CD4-positive, alpha-beta T cell treated with Interleukin-17A for 4 hours (primary cell): ENCODE data around the gene PTGER2.

ENCODE experiments used
- DNase-seq: peaks from one replicate; pipeline ENCODE4 v3.0.0-alpha.2; 2020; ENCODE audit warnings: mixed read lengths

PTGER2 gene, protein sequence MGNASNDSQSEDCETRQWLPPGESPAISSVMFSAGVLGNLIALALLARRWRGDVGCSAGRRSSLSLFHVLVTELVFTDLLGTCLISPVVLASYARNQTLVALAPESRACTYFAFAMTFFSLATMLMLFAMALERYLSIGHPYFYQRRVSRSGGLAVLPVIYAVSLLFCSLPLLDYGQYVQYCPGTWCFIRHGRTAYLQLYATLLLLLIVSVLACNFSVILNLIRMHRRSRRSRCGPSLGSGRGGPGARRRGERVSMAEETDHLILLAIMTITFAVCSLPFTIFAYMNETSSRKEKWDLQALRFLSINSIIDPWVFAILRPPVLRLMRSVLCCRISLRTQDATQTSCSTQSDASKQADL

DNA sequence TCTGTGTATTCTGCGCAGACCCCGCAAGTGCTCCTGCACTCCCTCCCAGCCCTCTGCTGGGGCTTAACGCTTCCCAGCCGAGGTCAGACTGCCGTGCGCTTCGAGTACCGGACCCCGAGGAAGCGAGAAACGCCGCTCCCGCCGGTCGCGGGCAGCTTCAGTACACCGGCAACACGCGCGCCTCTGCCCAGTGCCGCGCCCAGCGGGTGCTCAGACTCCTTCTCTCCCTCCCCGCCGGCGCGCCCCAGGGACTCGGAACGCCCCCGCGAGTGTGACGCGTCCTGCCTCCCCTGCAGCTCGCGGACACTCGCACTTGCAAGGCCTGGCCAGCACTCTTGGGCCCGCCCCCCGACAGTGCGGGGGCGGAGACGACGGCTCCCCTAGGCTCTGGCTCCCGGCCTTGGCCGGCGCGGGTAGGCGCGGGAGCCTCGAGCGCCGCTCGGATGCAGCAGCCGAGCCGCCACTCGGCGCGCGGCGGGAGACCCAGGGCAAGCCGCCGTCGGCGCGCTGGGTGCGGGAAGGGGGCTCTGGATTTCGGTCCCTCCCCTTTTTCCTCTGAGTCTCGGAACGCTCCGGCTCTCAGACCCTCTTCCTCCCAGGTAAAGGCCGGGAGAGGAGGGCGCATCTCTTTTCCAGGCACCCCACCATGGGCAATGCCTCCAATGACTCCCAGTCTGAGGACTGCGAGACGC lies at the start of gene PTGER2:
TSS of gene PTGER2 (plus strand) at position 410 of the 692 bp plus-strand sequence. CDS start at position 647, 237 bp downstream.
- peak; percentile 79 for DNase-seq

DNA sequence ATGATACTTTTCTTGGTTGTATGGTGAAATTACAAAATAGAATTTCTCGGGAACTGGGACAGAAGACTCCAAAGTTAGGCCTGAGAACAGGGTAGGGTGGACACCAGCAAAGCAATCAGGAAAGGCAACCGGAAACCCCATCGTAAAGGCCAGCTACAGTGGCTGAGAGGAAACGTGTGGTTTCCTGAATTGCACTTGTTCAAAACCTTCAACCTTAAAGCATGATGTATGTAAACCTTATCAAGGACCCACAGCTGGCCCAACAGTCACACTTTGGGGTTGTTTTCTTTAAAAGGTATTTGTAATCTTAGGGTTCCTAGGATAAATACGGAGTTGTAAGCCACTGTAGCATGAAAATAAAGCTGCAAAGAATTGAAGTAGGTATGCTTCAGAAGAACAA lies 48.9 kb upstream of the PTGER2 start:
- no peak for DNase-seq

DNA sequence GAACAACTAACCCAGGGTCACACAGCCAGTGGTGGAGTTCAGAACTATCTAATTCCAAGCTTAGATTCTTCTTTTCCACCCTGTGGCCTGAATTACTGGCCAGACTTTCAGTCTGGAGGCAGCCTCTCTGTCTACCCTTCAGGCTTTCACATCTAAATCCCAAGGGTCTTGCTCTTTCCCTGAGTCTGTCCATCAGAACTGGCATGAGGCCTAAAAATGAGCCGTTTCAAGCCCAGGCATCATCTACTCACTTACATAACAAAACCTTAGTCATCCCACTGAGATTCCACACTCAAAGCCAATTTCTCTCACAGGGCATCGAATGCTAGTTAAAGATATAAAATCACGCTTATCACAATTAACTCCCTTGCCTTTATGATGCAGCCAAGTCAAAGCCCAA lies 47.9 kb upstream of the PTGER2 start:
- no peak for DNase-seq

DNA sequence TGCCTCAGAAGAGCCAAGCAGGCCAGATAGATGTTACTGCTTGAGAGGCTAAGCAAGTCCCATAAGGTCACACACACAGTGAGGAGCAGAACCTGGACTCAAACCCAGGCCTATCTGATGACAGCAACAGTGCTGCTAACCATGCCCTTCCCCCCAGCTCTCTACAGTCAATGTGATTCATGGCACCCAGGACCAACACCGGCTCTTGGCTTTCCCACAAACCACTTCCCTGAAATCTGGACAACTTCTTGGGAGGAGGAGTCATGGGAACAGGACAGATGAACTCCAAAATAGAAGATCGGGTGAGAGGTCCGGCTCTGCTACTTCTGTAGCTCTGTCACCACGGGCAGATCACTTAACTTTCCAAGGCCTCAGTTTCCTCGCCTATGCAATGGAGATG lies 47.3 kb upstream of the PTGER2 start:
- DNase-seq = no peak

DNA sequence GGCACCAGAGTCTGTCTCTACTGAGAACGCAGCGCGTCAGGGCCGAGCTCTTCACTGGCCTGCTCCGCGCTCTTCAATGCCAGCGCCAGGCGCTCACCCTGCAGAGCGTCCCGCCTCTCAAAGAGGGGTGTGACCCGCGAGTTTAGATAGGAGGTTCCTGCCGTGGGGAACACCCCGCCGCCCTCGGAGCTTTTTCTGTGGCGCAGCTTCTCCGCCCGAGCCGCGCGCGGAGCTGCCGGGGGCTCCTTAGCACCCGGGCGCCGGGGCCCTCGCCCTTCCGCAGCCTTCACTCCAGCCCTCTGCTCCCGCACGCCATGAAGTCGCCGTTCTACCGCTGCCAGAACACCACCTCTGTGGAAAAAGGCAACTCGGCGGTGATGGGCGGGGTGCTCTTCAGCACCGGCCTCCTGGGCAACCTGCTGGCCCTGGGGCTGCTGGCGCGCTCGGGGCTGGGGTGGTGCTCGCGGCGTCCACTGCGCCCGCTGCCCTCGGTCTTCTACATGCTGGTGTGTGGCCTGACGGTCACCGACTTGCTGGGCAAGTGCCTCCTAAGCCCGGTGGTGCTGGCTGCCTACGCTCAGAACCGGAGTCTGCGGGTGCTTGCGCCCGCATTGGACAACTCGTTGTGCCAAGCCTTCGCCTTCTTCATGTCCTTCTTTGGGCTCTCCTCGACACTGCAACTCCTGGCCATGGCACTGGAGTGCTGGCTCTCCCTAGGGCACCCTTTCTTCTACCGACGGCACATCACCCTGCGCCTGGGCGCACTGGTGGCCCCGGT lies 46.4 kb upstream of the PTGER2 start, which contains the start of gene PTGDR:
TSS of gene PTGDR (plus strand) at position 198 of the 778 bp plus-strand sequence. CDS start at position 315, 117 bp downstream.
- DNase-seq = peak; percentile 52

DNA sequence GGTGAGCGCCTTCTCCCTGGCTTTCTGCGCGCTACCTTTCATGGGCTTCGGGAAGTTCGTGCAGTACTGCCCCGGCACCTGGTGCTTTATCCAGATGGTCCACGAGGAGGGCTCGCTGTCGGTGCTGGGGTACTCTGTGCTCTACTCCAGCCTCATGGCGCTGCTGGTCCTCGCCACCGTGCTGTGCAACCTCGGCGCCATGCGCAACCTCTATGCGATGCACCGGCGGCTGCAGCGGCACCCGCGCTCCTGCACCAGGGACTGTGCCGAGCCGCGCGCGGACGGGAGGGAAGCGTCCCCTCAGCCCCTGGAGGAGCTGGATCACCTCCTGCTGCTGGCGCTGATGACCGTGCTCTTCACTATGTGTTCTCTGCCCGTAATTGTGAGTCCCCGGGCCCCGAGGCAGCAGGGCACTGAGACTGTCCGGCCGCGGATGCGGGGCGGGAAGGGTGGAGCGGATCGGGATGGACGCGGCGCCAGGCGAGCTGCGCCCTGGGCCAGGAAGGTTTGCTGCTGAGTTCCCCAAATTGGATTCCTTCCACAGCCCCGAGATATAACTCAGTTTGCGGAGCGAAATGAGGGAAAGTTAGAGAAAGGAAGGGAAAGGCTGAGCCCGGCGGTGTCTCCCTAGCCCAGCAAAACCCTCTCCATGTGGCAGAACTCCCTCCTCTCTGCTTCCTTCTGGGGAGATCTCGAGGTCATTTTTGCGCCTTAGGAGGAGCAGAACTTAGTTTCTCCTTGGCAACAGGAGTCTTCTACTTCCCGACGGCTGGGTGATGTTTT lies 45.6 kb upstream of the PTGER2 start:
- peak; percentile 13 for DNase-seq

DNA sequence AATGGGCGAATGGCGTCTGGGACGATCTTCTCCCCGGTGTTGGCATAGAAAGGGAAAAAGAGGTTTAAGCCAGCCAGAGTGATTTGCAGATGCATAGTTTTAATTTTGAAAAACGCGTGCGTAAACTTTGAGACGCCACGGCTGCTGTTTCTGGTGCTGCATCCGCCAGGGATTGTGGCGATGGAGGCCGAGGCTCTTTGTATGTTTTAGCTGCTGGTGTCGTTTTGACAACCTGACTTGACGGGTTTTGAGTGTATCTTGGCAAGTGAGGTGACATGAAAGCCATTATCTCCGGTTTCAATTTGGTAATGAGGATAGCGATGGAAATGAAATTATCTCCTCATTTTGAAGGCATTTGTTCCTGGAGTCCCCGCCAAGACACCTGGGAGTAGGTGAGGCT lies 45.0 kb upstream of the PTGER2 start:
- DNase-seq = no peak

DNA sequence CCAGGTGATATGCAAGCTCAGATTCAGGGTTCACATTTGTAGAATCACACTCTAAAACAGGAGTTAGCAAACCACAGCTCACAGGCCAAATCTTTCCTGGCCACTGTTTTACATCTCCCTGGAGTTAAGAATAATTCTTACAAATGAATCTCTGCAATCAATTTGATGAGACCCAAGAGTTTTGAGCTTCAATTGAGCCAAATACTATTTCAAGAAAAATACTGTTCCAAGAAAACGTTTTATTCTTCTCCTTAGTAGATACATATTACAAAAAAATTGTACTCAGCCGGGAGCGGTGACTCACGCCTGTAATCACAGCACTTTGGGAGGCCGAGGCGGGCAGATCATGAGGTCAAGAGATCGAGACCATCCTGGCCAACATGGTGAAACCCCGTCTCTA lies 44.1 kb upstream of the PTGER2 start:
- DNase-seq = no peak

DNA sequence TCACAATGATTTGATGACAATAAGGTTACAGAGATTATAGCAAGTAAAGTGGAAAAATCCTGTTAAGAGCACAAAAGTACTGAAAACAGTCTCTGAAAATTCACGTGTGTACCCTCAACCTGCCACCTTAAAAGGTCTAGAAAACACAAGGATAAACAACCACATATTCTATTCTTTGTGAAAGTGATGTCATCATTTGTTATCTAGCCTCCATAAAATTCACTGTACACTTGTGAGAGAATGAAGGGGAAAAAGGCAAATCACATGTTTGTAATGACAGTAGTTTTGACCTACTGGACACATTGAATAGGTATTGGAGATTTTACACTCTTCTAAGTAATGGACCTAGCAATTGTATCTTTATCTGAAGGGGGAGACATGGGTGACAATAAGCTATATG lies 42.6 kb upstream of the PTGER2 start:
- DNase-seq = no peak

DNA sequence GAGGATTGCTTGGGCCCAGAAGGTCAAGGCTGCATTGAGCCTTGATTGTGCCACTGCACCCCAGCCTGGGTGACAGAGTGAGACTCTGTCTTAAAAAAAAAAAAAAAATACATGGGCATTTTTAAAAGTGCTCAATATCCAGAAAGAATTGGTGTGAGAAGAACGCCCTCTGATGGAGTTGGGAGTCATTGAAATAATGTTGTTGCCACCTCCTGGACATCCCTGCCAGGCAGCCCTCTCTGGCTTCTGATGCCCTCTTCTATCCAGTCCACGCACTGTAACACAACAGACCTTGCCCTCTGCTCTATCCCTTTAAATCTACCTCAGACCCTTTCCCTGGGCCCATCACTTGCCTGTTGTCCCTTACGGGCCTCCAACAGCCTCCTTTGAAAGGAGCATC lies 41.7 kb upstream of the PTGER2 start:
- DNase-seq = no peak

DNA sequence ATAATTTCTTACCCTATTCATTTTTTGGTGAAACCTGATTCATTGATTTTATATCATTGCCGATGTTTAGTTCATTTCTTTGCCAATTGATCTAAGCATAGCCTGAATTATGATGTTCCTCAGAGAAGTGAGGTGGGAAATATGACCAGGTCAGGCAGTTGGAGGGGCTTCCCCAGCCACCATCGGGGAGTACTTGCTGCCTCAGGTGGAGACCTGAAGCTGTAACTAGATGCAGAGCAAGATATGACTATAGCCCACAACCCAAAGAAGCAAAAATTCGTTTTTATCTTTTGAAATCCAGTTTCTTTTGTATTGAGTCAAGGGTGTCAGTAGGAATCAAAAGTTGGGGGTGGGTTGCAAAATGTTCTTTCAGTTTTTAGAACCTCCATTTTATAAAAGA lies 38.7 kb upstream of the PTGER2 start:
- DNase-seq = no peak

DNA sequence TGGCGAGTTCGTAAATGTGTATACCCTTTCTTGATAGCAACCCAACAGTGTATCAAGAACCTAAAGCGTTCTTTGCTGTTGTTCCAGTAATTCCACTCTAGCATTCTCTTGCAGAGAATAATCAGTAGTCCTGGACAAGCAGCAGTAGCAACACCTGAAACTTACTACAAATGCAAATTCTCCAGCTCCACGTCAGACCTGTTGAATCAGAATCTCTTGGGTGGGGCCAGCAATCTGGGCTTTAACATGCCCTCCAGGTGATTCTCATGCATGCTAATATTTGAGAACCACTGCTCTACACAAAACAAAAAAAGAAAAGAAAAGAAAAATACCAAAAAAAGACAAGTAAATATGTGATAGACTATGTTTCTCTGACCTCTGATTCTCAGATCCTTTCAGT lies 36.6 kb upstream of the PTGER2 start:
- DNase-seq = no peak

DNA sequence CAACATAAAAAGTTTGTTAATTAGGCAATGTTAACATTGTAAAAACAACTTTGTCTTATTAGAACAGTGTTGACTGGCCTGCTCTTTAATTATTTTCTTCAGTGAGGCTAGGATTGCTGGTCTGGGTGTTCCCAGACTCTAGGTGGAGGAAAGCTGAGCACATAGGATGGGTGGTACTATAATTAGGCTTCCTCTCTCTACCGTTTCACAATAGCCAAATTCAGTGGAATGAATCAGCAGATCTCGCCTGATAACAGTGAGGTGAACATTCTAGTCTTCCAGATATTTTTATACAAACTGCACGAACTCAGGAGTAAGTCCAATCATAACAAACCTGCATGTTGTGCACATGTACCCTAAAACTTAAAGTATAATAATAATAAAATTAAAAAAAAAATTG lies 34.7 kb upstream of the PTGER2 start:
- DNase-seq = no peak

DNA sequence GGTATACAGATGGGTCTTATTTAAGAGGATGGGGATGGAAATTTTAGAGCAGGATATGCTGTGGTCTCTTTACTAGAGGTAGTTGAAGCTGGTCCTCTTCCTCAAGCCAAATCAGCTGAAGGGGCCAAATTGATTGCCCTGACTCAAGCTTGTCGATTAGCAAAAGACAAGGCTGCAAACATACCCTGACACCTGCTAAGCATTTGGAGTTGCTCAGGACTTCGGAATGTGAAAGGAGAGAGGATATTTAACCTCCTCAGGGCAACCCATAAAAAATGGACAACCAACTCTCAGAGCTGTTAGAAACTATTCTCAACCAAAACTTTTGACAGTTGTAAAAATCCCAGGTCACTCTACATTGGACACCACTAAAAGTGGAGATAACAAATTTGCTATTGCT lies 31.0 kb upstream of the PTGER2 start:
- no peak for DNase-seq

DNA sequence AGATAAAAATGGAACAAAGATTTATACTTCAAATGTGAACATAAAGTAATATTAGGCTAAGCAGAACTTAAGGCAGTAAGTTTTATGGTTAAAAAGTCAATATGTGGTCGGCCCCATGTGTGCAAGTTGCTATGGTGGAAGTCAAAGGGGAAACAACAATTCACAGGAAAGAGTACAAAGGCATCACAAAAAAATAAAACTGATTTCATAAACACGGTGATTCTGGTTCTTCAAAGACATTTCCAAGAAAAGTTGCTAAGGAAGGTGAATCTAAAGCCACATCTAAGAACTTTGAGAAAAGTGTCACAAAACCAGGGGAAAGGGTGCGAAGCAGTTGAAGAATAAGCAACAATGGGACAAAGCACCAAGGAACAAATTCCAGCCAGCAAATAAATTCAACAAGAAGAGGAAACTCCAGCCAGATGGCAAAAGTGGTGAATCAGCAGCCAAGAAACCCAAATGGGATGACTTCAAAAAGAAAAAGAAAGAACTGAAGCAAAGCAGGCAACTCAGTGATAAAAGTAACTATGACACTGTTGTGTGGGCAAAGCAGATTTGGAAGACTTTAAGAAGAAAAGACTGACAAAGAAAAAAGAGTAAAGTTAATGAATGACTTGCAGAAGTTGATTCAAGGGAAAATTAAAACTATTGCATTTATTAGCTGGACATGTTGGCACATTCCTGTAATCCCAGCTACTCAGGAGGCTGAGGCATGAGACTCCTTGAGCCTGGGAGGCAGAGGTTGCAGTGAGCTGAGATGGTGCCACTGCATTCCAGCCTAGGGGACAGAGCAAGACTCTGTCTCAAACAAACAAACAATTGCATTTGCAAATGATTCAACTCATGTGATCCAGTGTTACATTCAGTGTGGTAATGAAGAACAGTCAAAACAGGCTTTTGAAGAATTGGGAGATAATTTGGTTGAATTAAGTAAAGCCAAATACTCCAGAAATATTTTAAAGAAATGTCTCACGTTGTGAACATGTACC lies 27.2 kb upstream of the PTGER2 start:
- no peak for DNase-seq

DNA sequence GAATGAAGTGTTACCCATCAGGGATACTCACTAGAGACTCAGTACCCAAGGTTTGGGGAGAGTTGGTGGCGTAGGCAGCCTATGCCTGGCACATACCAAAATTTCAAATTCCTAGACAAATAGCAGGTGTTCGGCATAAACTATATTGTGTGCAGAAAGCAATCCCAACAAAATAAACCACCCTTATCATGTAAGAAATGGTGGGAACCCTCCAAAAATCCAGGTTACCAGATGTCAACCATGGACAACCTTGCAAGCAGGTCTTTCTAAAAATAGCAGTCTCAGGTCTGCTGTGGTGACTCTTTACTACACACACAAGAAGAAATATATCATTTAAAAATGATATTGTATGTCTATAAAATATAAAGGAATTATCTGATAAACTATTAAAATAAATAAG lies 17.7 kb upstream of the PTGER2 start:
- DNase-seq = no peak

DNA sequence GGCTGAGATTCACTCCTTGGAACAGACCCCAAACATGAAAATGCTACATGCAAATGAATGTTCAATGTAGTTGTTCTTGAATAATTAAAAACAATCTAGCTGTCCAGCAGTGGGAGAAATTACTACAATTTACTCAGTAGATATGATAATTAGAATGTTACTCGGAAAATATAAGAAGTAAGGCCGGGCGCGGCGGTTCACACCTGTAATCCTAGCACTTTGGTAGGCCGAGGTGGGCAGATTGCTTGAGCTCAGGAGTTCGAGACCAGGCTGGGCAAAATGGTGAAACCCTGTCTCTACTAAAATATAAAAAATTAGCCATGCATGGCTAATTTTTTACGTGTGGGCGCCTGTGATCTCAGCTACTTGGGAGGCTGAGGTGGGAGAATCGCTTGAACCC lies 15.3 kb upstream of the PTGER2 start:
- no peak for DNase-seq

DNA sequence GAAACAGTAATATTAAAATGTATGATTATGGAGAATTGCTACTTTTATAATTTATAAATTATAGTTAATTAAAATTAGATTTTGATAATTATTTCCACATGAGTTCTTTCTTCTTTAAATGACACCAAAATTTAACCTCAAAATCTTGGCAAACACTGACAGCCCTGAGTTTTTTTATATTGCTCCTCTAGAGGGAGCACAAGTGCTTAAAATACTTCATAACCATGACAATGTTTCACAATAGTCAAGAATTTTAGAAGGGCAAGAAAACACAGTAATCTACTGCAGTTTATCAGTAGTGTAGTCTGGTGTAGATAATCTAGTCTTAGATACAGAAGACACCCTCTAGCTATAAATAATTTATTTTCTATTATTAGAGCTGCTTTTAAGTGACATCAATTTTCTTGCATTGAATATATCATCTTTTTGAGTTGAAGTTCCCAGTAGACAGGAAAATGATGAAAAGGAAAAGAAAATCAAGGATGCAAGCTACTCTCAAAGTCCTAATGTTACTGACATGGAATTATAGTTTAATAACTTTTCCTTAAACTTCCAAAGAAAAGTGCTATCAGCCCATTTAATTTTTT lies 14.3 kb upstream of the PTGER2 start:
- DNase-seq = no peak

DNA sequence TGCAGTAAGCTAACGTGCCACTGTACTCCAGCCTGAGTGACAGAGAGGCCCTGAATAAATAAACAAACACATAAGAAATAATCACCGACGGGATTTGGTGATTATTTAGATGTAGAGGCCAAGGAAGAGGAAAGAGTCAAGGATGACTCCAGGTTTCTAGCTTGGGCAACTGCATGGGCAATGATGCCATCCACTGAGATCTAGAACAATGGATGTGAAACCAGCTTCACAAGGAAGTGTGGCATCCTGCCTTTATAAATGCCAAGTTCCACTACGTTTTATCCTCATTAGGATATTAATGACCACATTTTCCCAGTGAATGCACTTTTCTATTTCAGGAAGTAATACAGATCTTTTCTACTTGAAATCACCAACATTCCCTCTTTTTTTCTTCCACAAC lies 10.9 kb upstream of the PTGER2 start:
- DNase-seq = no peak

DNA sequence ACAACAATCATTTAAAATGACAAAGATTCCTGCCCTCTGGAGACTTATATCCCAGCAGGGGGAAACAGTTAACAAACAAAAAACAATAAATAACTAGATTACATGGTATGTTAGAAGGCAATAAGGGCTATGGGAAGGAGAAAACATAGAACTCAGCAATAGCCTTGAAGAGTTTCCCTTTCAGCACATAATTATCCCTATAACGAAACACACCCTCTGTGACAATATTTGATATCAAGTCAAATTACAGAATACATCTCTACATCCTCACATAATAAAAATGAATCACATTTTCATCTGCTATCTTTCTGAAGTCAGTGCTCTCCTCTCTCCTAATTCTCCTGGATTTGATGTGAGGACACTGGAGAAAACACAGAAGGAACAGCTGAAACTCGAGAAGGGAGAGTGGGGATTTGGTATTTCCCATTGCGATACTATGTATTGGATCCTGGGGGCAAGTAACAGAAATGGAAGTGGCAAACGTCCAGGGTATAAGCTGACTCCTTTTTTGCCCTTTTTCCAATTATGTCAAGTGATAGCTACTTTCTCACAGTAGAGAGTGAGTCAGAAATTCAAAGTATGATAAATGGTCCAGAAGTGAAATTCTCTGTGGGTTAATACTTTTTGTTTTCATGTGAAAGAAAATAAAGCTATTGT lies 9.7 kb upstream of the PTGER2 start:
- no peak for DNase-seq

DNA sequence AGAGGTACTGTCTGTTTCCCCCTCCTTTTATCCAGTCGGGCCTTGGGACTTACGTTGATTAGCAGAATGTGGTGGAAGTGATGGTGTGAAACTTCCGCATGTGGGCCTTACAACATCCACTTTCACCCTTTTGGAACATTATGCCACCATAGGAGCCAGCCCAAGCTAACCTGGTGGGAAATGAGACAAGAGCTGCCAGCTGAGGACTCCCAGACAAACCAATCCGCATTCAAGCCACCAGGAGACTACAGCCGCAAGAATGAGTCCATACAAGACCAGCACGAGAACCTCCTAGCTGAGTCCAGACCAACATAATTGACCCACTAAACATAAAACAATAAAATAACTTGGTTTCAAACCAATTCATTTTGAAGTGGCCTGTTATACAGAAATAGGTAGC lies 9.1 kb upstream of the PTGER2 start:
- no peak for DNase-seq
